Stimulated activated CD8-positive, alpha-beta memory T cell treated with anti-CD3 and anti-CD28 coated beads, Interleukin-2, amount 100 ng/mL, for 48 hours (primary cell): Measurements from ENCODE around the gene ATF3.

Experiments used
- DNase-seq, 2 donors: peaks; one replicate each; pipeline ENCODE4 v3.0.0-alpha.2; 2020; ENCODE audit warnings: low read depth in 2 of 2

The ATF3 gene

DNA sequence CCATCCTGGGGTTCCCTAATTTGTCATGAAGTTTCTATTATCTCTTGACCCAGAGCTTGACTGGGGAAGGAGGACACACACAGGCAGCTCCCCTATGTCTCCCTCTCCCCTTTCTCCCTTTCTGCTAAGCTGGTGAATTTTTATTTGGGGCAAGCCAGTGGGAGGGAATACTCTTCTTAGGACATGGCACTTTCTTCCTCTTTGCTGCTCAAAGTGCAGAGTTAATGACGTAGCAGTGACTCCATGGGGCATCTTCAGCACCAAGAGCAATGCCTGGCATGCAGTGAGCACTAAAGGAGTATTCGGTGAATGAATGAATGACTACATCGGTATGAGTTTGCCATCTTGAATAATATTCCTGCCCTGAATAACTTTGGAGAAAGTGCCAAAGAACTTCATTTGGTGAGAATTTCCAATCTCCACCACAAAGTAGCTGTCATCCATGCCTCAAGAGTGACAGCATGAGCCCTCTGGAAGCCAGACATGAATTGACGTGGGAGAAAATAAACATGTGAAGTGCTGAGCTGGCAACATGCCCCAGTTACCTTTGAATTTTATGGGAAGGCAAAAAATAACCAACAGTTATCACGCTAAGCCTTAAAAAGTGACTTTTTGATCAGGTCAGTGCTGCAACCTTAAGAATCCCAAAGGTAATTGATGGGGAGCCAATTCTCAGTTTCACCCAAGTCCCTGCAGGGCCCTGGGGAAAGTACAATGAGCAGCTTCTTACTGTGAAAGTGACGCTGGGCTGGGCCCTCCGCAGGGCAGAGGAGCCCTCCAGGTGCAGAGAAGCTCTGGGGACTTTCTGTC lies 22.1 kb upstream of the ATF3 start:
- DNase-seq = no peak

DNA sequence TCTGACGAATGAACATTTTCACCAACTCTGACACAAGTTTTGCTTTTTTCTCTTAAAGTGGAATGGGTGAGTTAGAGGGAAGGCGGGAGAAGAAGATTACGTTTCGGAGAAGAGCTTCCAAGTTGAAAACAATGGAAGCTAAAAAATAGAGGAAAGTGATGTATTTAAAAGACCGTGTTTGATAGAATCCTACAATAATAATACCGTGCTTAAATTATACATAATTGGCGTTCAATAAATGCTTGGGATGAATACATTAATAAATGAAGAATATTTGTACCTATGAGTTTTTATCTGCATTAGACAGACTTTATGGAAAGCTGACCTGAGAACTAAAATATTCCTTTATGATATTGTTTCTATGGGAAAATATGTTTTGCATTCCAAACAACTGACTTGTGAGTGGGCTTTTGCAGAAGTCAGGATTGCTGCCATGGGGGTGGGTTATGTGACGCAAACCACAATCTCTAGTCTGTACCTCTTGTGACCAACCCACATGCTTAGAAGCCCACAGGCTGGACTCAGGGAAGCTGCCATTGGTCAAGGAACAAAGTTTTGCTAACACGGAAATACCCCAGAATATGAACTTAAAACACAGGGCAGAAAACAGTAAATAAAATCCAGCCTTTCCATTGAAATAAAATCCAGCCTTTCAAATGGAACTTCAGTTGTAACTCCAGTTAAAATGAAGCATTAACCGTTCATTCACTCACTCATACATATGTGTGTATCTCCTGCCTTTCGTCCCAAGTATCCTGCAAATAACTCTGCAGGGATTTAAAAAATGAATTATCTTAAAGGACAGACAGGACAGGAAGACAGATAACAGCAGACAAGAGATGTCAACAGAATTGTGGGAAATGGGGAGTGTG lies 21.3 kb upstream of the ATF3 start:
- DNase-seq = no peak

DNA sequence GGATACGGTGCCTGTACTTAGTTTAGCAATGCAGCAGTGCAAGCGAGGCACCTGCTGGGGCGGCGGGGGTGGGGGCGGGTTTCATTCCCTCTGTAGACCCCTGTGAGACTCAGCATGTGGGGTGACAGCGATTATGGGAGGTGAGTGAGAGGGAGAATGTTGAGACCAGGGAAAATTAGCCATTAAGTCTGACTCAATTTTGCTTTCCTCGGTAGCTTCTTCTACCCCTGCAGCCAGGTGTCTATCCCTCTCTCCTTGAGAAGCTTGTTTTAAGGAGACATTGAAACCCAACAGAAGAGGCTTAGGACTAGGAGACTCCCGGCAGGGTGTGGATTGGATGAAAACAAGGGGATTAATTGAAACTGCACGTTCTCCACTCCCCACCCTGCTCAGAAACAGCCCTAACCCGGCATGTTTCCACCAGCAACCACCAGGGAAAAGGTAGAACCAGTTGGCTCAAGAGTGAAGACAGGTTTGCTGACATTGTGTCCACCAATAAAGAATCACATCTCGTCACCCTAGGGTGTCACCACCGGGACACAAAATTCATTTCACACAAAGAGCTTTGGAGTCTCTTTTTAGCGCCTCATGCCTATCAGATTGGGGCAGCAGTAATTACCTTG lies 20.6 kb upstream of the ATF3 start:
- no peak for DNase-seq

DNA sequence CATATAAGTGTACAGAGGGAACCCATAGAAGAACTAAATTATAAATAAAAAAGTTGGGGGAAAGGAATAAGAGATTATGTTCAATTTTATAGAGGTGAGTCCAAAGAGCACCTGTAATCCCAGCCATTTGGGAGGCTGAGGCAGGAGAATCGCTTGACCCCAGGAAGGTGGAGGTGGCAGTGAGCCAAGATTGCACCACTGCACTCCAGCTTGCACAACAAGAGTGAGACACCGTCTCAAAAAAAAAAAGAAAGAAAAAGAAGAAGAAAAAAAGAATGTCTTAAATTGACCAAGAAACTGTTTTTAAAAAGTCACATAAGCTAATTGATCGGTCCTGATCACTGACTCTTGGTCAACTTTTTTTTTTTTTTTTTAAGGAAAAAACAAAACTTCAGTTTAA lies 19.1 kb upstream of the ATF3 start:
- no peak for DNase-seq

DNA sequence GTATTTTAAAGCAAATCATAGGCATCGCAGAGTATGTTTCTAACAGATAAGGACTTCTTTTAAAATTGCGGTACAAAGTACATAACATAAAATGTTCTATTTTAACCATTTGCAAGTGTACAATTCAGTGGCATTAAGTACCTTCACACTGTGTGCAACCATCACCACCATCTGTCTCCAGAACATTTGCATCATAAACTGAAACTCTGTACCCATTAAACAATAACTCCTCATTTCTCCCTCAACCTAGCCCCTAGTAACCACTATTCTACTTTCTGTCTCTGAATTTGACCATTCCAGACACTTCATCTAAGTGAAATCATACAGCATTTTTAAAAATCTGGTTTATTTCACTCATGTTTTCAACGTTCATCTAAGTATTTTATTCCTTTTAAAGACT lies 16.6 kb upstream of the ATF3 start:
- DNase-seq = no peak

DNA sequence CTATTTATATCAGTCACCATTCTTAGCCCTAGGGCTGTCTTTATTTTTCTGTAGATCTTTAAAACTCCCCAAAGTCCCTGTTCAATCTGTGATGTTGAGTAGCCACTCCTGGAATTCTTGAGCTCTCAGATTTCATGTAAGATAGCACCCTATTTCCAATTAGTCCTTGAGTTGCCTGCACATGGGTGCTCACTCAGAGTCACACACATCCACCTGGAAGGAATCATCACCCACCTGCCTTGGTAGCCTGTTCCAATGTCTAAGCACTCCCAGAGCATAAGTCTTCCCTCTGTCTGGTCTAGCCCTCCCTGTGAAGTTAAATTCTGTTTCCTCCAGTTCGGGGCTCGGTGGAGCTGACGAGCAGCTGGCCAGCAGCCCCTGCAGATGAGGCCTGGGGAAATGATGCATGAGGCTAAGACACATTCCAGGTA lies 14.7 kb upstream of the ATF3 start:
- no peak for DNase-seq

DNA sequence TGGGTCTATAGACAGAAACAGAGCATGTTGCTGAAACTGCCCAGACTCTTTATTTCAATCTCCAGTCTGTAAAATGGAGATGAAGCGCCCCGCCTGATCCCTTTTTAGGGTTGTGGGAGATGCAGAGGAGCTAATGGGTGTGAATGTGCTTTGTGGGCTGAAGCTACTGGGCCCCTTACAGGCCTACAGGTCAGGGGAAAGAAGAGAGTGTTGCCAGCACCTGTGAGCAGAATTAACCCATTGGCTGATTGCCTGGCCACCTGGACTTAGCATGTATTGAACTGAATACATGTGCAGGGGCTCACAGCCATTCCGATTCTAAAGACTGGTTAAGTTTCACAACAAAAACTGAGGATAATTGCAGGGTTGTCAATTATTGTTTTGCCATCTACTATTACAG lies 13.9 kb upstream of the ATF3 start:
- no peak for DNase-seq

DNA sequence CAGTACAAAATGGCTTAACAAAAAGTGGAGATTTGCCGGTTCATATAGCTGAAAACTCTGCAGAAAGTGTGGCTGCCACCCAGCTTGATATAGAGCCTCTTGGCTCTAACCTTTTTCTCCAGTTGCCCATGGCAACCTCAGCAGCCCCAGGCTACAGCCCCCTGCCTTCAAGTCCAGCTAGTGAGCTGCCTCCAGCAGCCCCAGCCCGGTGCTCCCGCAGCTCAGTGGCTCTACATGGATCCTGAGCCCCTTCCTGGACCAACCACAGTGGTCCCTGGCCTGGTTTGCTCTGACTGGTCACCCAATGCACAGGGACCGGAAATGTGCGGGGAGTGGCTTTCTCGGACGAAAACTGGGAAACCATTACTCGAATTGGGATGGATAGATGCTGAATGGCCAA lies 13.3 kb upstream of the ATF3 start:
- DNase-seq = no peak

DNA sequence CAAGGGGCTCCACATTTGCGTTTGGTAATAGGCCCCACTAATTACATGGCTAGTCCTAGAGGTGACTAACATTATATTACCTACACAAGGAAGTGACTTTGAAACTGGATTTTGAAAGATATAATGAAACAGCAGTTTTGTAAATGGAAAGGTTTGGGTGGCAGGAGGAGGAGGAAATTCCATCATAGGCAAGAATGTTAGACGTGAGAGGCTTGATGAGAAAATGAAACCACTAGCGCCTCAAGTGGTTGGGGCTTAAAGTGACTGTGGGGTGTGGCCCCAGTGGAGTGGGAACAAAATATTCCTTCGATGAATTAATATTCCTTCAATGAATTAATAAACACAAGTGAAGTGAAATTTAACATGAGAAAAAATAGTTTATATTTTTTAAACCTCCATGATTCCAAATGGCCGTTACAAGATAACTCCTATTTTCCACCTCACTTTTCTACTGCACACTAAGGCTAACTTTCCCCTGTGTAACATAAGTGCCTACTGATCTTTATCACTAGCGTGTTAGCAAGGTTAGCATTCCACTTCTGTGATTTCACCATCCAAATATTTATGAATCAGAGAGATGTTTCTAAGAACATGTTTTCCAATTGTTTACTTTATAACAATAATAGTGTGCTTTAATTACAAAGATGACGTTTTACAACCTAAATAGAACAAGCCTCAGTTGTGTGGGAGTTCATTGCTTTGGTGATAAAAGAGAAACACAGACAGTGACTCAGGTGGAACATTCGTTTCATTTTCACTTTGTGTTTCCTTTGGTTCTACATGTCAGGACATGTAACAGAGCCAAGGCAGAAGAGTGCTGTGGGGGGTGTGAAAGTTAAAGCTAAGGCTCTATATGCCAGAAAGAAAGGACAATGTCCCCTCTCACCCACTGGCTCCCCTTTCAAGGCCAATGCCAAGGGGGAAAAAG lies 12.5 kb upstream of the ATF3 start:
- DNase-seq = peak in 1 of 2 donors; percentile 15

DNA sequence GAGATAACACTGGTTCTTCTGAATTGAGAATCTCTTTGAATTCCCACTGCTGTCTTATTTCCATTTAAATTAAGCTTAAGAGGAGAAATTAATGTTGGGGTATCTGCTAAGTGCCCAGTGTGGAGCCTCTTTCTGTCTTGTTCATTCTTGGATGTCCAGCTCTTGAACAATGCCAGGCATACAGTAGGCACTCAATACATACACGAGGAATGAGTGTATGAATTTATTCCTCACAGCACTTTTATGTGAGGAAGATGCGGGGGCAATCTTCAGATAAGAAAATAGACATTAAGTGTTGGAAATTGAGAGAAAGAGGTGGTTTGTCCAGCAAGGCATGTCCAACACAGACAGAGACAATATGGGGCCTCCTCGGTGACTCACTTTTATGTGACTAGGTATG lies 11.8 kb upstream of the ATF3 start:
- no peak for DNase-seq

DNA sequence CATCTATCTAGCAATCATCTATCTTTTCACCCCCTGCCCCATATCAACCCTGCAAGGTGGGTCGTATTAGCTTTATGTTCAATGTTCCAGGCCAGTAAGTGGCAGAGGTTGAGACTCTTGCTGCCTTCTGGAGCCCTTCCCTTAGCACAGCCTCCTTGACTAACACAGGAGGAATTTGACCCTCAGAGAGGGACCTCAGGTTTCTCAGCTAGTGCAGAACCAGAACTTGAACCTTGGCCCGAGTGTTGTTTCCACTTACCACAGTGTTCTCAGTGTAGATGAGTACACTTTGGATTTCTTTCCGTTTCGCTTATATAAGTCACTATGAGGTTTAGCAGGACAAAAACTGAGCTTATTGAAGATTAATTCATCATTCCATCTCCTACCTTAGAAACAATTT lies 11.1 kb upstream of the ATF3 start:
- DNase-seq = no peak

DNA sequence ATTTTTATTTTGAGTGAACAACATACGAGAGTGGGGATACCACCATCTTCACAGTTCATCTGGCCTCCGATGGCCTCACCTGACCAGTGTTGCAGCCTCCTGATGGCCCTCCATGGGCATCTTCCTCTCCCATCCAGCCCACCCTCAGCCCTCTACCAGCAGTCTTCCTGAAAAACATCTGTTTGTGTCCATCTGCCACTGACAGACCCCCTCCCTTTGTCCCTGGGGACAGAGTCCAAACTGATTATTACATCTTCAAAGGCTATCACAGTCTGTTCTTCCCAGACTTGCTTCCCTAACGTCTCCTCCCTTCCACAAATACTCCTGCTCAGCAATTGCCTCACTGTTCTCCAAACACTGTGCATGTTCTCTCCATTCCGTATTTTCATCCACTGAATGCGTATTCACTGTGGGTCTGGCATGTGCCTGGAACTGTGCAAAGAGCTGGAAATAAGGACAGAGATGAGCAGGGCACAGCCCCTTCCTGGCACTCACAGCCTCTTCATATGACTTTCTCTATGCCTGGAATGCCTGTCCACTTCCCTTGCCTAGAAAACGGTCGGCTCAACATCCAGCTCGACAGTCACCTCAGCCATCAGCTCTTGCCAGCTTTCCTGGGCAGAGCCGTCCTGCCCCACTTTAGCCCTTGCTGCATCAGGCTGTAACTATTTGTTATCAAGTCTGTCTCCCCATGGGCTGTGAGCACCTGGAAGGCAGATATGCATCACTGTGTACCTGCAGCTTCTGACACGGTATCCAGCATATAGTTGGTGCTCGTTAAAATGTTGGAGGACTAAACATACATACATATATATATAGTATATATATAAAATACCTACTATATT lies 8.3 kb upstream of the ATF3 start:
- no peak for DNase-seq

DNA sequence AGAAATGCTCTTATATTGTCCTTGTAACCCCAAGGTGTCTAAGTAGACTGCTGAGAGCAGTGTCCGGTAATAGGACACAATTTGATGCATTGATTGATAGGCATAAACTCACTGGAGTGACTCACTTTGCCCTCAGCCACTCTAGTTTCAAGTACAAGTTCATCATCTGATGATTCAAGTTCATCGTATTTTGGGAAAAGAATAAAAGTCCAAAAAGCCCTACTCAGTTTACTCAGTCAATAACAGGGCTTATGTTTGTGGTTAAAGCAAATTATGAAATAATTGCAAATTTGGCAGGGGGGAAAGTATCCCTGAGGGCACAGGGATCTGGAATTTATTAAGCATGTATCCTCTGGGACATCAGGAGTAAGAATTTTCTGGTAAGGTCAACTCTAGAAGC lies 7.6 kb upstream of the ATF3 start:
- no peak for DNase-seq

DNA sequence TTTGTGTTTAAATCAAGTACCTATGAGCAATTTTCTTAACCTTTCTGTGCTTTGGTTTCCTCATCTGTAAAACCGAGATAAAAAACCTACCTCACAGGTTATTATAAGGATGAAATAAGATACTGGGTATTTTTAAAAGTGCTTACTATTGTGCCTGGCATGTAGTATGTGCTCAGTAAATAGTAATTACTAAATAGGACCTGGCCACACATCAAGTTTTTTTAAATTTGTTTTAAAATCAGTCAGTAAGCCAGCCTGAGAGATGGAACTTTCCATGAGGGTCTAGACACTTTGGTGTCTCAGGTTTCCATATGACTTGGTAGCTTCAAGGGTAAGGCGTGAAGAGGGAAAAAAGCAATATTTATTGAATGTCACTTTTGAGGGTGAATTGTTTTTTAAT lies 7.0 kb upstream of the ATF3 start:
- DNase-seq = no peak

DNA sequence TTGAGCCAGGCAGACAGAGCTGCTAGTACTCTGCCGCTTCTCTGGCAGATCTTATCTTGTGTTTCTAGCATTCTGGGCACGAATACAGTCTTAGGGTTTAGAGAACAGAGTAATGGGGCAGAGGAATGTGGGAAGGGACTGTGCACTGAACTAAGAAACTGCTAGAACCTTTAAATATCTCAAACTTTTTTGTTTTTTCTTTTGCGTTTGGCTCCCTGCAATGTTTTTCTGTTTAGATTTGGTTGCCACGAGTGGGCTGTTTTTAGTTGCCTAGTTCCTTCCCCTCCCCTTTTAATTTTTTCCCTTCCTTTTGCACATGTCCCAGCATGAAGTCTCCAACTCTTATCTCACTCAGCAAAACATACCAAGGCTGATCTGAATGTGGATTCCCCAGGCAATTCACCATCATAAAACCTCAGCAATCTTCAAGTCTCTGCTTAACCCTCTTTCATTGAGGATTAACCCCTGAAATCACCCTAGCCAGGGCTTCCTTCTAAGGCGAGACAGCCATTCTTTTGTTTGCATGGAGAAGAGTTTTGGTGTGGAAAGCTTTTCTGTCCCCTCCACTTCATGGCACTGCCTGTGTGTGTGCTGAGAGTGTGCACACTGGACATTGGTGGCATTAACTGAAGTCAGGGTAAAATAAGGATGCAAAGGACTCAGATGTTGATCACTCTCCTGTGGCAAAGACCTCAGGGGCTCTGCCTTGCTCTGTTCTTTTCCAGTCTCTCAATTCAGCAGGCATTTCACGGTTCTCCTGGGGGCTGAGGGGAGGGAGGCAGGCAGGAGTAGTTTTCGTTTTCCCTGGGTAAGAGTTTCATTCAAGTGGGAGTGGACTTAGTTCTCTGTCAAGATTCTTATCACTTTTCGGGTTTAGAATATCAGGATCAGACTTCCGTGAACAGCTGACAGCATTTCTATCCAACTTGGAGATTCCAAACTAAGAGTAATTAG lies 2.8 kb upstream of the ATF3 start:
- DNase-seq = no peak

DNA sequence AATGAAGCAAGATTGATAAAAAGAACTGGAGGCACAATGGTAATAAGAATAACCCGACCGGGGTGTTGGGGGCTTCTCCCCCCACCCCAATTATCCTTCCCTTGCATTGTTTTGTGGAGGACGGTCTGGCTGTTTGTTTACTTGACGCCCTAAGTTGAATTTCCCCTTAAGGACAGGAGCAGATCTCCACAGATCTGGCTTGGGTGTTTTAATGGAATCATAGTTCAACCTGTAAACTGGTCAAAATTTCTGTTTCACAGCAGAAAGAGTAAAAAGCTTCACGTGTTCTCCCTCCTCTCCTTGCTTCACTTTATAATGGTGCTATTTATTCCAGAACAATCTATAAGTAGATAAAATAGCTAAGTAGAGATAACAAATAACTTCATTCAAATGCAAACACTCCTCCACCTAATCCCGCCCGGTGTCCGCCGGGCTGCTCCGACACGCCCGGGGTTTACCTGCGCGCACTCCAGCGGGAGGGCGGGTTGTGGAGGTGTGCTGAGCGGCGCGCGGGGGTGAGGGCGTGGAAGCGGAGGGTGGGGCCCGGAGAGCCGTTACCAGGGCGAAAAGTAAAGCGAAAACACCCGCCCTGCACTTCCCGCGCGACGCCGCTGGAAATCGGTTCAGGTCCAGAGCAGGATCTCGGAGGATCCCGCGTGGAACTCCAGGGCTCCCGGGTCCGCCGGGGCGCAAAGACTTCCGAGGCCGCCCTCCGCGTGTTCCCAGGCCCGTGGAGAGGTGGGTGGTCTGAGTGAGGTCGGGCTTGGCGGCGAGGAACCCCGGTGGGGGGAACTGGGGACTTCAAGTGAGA lies 2.0 kb upstream of the ATF3 start:
- DNase-seq = peak; percentile 16 to 28

DNA sequence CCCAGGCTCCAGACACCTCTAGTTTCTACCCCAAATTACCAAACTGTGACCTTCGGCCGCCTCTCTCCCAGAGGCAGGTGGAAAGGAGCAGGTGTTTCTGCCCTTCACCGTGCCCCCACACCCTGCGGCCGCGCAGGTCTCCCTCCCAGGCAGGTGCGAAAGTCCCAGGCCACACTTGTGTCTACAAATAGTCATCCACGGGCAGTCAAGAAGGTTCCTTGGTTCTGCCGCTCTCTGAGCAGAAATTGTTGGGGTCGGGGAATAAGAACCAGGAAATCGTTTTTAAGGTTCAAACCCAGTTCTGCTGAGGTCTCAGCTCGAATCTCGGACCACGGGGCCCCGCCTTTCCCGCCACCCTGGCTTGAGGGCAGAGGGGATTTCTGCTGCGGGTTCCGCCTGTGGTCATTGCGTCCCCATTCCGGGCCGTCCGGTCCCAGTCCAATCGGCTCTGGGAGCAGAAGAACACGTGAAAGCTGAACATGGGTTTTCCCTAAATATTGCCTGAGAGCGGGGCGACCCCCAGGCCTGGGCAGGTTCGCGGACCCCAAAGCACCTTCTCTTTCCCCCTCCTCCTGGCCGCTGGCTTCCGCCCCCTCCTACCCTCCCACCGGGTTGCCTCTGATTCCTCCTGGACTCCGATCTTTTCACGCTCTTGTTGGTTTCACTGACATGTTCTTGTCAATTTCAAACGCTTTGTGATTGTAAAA lies 1.2 kb upstream of the ATF3 start:
- DNase-seq = peak in 1 of 2 donors; percentile 10

DNA sequence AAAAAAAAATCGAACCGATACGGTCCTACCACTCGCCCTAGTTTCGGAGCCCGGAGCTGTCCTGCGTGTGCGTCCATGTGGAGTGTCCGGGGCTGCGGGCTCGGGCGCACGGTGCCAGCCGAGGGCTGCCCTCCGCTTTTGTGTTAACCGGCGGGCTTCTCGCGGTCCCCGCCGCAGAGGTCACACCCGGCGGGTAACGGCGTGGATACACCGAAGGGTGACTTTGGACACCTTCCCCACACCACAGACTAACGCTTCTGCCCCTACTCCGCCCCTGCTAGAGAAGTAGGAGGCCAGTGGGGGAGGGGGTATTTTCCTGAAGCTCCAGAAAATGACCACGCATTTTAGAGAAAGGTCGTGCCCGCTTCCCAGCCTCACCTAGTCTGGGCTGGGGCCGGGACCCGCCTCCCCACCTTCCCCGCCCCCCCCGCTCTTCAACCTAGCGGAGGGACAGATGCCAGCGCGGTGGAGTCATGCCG lies 609 bp upstream of the ATF3 start:
- no peak for DNase-seq
